Aorta (tissue), 5 donors: Measurements from ENCODE around the gene NOTCH1. TPM values are rescaled to one million over a fixed set of nuclear protein-coding genes. Genes with fewer than 3 reads are reported as not detected.

Experiments used
- ATAC-seq: fragments of 200-7000 bp; cut with Tn5 transposase; one replicate; pipeline ENCODE4 v1.9.1; 2022; ENCODE audit warnings: moderate library complexity; ENCODE audit not compliant: low FRiP score
- DNase-seq, 2 donors: peaks; one replicate each; pipeline ENCODE4 v3.0.0-alpha.2; 2020
- H3K27ac ChIP-seq, 2 donors: one replicate each; pipeline ENCODE4 v1.5.1; 2013; ENCODE audit warnings: low read length in 2 of 2, mild to moderate bottlenecking in 2 of 2, moderate library complexity in 2 of 2, control low read depth in 1 of 2, inconsistent platforms in 1 of 2, low read depth in 1 of 2
- H3K27me3 ChIP-seq, 2 donors: one replicate each; pipeline ENCODE4 v1.6.1; 2013; ENCODE audit warnings: control low read depth in 1 of 2, low read length in 1 of 2, mild to moderate bottlenecking in 1 of 2, moderate library complexity in 1 of 2; ENCODE audit not compliant: insufficient read depth in 2 of 2, control insufficient read depth in 1 of 2
- H3K36me3 ChIP-seq, 2 donors: one replicate each; pipeline ENCODE4 v1.6.1; 2013; ENCODE audit warnings: control low read depth in 1 of 2, low read length in 1 of 2, mild to moderate bottlenecking in 1 of 2; ENCODE audit not compliant: insufficient read depth in 2 of 2, control insufficient read depth in 1 of 2
- H3K4me1 ChIP-seq, 2 donors: one replicate each; pipeline ENCODE4 v1.6.1; 2013; ENCODE audit warnings: low read length in 2 of 2, control low read depth in 1 of 2, mild to moderate bottlenecking in 1 of 2, moderate library complexity in 1 of 2; ENCODE audit not compliant: insufficient read depth in 2 of 2, control insufficient read depth in 1 of 2
- H3K4me3 ChIP-seq, 2 donors: one replicate each; pipeline ENCODE4 v1.5.1; 2013; ENCODE audit warnings: low read length in 2 of 2, control low read depth in 1 of 2, mild to moderate bottlenecking in 1 of 2
- H3K9me3 ChIP-seq: one replicate; pipeline ENCODE4 v1.6.1; 2013; ENCODE audit warnings: mild to moderate bottlenecking, low read length; ENCODE audit not compliant: control insufficient read depth
- WGBS, 2 donors: extraction: QIAGEN DNeasy Blood & Tissue Kit; methylation state at CpG; one replicate each; pipeline ENCODE4 v1.1.7; 2013; 5-methylcytosine and 5-hydroxymethylcytosine counted together
- intact Hi-C, 2 donors: fragments of 100-400 bp; cut with DNase I; formaldehyde crosslinking; loops; one replicate each; pipeline versions ENCODE4 v1.14.2 to v1.15.0; 2022
- polyA plus RNA-seq, 2 donors: library from polyadenylated mRNA; stranded (reverse); fragments of 200-250 nt; gene quantifications; one replicate each; pipeline ENCODE4 v1.2.3, GENCODE V29; 2013
- total RNA-seq, 2 donors: library from RNA; stranded (reverse); fragmentation: NEBNext Ultra II Directional; extraction: Animal tissue kit (Norgen Biotek cat#: 25700); gene quantifications; one replicate each; pipeline ENCODE4 v1.2.1, GENCODE V29; 2021
- donor health status: healthy with polysubstance abuse.
- donor health status: Bipolar disorder and iron deficiency.
- donor health status: DM: no; HTN: no; CAD: no.
- donor health status: DM: no; HTN: no; CAD: no.
- donor health status: DM: yes; HTN: yes; CAD: no.

Gene NOTCH1
- total and polyA plus RNA-seq, 4 donors, result 3.1 to 81.6 (median 27.9) TPM

DNA sequence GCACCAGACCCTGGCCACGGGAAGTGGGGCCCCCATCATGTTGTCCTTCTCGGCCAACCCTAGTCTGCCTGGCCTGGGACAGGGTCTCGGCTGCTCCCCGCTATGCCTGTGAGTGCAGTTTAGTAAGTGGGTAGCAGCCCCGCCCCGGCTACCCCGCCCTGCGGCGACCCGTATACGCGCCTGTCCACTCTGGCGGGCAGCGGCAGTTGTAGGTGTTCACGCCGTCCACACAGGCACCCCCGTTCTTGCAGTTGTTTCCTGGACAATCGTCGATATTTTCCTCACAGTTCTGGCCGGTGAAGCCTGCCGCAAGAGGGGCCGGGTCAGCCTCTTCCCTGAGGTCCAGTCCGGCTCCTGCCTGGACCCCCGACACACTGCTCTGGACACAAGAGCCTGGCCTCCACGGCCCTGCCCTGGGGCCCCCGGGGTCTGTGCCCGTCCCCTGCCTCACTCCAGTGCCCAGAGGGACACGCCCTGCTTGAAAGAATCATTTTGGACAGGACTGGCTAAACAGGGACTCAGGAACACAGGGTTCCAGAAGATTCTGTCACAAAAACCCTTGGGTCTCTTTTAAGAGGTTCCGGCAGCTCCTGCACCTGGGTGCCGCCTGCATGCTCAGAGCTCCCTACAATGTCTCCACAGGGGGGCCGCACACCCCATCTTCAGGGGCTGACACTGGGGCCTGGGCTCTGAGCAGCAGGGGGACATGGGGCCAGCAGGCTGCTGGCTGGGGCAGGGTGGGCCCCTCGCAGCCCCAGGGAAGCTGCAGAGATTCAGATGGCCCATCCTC is 26.4 kb downstream of the NOTCH1 start:
- Histone ChIP-seq H3K36me3 (peaks cover 0 to 7% of the 10 kb centered on the region in 2 donors), H3K4me1 (no peaks in the 10 kb centered on the region), H3K9me3 (no peaks in the 10 kb centered on the region), H3K27ac (no peak overlapping the region), H3K27me3 (no peaks in the 10 kb centered on the region), H3K4me3 (no peak overlapping the region)
- DNase-seq, result no peak
- 92% methylated on average over 32 of the region's 32 CpGs for WGBS, 2 donors
- intact Hi-C loops, result no loop called here
- no peak for ATAC-seq

DNA sequence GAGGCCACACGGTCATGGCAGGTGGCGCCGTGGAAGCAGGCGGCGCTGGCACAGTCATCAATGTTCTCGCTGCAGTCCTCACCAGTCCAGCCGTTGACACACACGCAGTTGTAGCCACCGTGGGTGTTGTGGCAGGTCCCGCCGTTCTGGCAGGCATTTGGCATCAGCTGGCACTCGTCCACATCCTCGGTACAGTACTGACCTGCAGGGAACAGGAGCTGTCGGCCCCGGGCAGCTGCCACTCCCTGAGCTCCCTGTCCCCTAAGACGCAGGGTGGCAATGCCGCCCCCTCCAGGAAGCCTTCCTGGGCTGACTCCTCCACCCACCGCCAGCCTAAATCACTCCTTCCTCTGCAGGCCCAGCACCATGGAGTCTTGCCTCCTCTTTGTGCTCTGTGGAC is 27.2 kb downstream of the NOTCH1 start:
- no peak overlapping the region for H3K4me3 ChIP-seq
- H3K4me1 ChIP-seq, result no peaks in the 10 kb centered on the region
- no peak overlapping the region for H3K27ac ChIP-seq
- DNase-seq (no peak), ATAC-seq (no peak)
- no peaks in the 10 kb centered on the region for H3K9me3 ChIP-seq
- intact Hi-C loops, result no loop called here
- H3K36me3 ChIP-seq, result peaks cover 0 to 7% of the 10 kb centered on the region in 2 donors
- WGBS, 2 donors, result 78 to 79% methylated on average over 18 of the region's 18 CpGs
- H3K27me3 ChIP-seq, result no peaks in the 10 kb centered on the region

GRCh38 chr9:136517950-136518349 is 27.9 kb downstream of the NOTCH1 start:
- no peaks in the 10 kb centered on the region for H3K27me3 ChIP-seq
- H3K36me3 ChIP-seq, result peaks cover 0 to 7% of the 10 kb centered on the region in 2 donors
- H3K4me1 ChIP-seq, result no peaks in the 10 kb centered on the region
- WGBS, 2 donors, result 86 to 87% methylated on average over 17 of the region's 17 CpGs
- ATAC-seq (no peak), DNase-seq (no peak)
- H3K9me3 ChIP-seq, result no peaks in the 10 kb centered on the region
- H3K4me3 ChIP-seq, result no peak overlapping the region
- H3K27ac ChIP-seq, result no peak overlapping the region
- intact Hi-C loops, result no loop called here

DNA sequence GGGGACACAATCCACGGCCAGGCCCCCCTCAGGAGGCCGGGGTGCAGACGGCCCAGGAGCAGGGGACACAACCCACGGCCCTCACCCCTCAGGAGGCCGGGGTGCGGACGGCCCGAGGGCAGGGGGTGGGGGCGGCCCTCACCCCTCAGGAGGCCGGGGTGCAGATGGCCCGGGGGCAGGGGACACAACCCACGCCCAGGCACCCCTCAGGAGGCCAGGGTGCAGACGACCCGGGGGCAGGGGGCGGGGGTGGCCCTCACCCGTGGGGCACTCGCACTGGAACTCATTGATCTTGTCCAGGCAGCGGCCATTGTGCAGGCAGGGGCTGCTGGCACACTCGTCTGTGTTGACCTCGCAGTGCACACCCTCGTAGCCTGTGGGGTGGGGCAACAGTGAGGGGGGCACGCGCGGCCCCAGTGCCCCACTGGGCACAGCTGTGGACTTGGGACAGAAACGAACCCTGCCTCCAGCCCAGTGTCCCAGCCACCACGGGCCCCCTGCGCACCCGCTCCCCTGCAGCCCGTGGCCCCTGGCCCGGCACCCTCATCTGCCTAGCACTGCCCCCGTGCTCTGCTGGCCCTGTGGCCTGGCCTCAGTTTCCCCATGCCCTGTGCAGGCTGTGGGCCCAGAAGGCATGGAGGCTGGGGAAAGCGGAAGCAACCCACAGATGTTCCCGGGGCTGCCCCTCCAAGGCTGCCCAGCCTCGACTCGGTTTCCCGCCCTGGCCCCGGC is 28.7 kb downstream of the NOTCH1 start:
- Histone ChIP-seq H3K36me3 (peaks cover 0 to 7% of the 10 kb centered on the region in 2 donors), H3K4me1 (no peaks in the 10 kb centered on the region), H3K27me3 (no peaks in the 10 kb centered on the region), H3K27ac (no peak overlapping the region), H3K9me3 (no peaks in the 10 kb centered on the region), H3K4me3 (no peak overlapping the region)
- intact Hi-C loops, result no loop called here
- WGBS, 2 donors, result 88% methylated on average over 33 to 37 of the region's 37 CpGs
- ATAC-seq (no peak), DNase-seq (no peak)

GRCh38 chr9:136516191-136516654 is 29.6 kb downstream of the NOTCH1 start:
- Histone ChIP-seq H3K36me3 (peaks cover 0 to 7% of the 10 kb centered on the region in 2 donors), H3K27me3 (no peaks in the 10 kb centered on the region), H3K4me1 (no peaks in the 10 kb centered on the region), H3K9me3 (no peaks in the 10 kb centered on the region), H3K4me3 (no peak overlapping the region), H3K27ac (no peak overlapping the region)
- ATAC-seq (no peak), DNase-seq (no peak)
- 66 to 72% methylated on average over 19 of the region's 19 CpGs for WGBS, 2 donors
- intact Hi-C loops, result no loop called here

- no peaks in the 10 kb centered on the region for H3K4me1 ChIP-seq
- intact Hi-C loops, result no loop called here
- no peaks in the 10 kb centered on the region for H3K9me3 ChIP-seq
- no peaks in the 10 kb centered on the region for H3K27me3 ChIP-seq
- H3K4me3 ChIP-seq, result no peak overlapping the region
- DNase-seq, result no peak
- ATAC-seq, result no peak
- H3K36me3 ChIP-seq, result peaks cover 0 to 7% of the 10 kb centered on the region in 2 donors
- WGBS, 2 donors, result 93 to 94% methylated on average over 28 of the region's 28 CpGs
- no peak overlapping the region for H3K27ac ChIP-seq
Observed at GRCh38 chr9:136515276-136515675, 30.6 kb downstream of the NOTCH1 start.

GRCh38 chr9:136514022-136514714 is 31.7 kb downstream of the NOTCH1 start:
- intact Hi-C loops, result no loop called here

GRCh38 chr9:136513191-136513590 is 32.7 kb downstream of the NOTCH1 start:
- Histone ChIP-seq H3K36me3 (peaks cover 0 to 8% of the 10 kb centered on the region in 2 donors), H3K4me3 (no peak overlapping the region), H3K27me3 (no peaks in the 10 kb centered on the region), H3K9me3 (no peaks in the 10 kb centered on the region), H3K4me1 (no peaks in the 10 kb centered on the region), H3K27ac (no peak overlapping the region)
- no peak for ATAC-seq
- WGBS, 2 donors, result 95 to 96% methylated on average over 16 of the region's 16 CpGs
- intact Hi-C loops, result no loop called here
- DNase-seq, result no peak

More at GRCh38 chr9:136514022-136514714, 31.7 kb downstream of the NOTCH1 start:
- Histone ChIP-seq H3K27me3 (no peaks in the 10 kb centered on the region), H3K9me3 (no peaks in the 10 kb centered on the region), H3K4me1 (no peaks in the 10 kb centered on the region), H3K27ac (no peak overlapping the region), H3K36me3 (peaks cover 0 to 7% of the 10 kb centered on the region in 2 donors), H3K4me3 (no peak overlapping the region)
- DNase-seq, result no peak
- WGBS, 2 donors, result 91% methylated on average over 29 of the region's 29 CpGs
- ATAC-seq, result no peak
